Prostate gland (tissue), 2 donors: ENCODE measurements around the gene CHEK1. TPM values are rescaled to one million over a fixed set of nuclear protein-coding genes. Genes with fewer than 3 reads are reported as not detected.

Source experiments
- DNase-seq: peaks from one replicate; pipeline ENCODE4 v3.0.0-alpha.2; 2019; ENCODE audit warnings: low spot score
- H3K27ac ChIP-seq, 2 donors: fragments of 200-600 bp; sonication (generic); 2 replicates each; pipeline ENCODE4 v1.5.1; 2017 to 2019
- H3K27me3 ChIP-seq: fragments of 200-600 bp; sonication (generic); replicated peaks from 2 replicates; pipeline ENCODE4 v1.5.1; 2019; ENCODE audit not compliant: insufficient read depth
- H3K36me3 ChIP-seq, 2 donors: fragments of 200-600 bp; sonication (generic); 1 replicate in 1 of 2; 2 replicates in 1 of 2; pipeline versions ENCODE4 v1.5.1 to v1.8.1; 2017 to 2019
- H3K4me1 ChIP-seq: fragments of 200-600 bp; sonication (generic); replicated peaks from 2 replicates; pipeline ENCODE4 v1.5.1; 2019
- H3K4me3 ChIP-seq, 2 donors: fragments of 200-600 bp; sonication (generic); 2 replicates each; pipeline ENCODE4 v1.5.1; 2017 to 2019
- H3K9me3 ChIP-seq: fragments of 200-600 bp; sonication (generic); 2 replicates; pipeline ENCODE4 v1.5.1; 2017
- CTCF ChIP-seq, 4 experiments: fragments of 200-600 bp in 2 of 4; fragments of 450-650 bp in 2 of 4; sonication (generic) in 2 of 4; IDR thresholded peaks; 1 replicate in 3 of 4; 2 replicates in 1 of 4; pipeline ENCODE4 v1.5.1; 2016 to 2019; ENCODE audit warnings: antibody characterized with exemption in 4 of 4, mild to moderate bottlenecking in 2 of 4, moderate library complexity in 2 of 4
- POLR2A ChIP-seq: fragments of 450-650 bp; IDR thresholded peaks from one replicate; pipeline ENCODE4 v1.6.1; 2016; ENCODE audit warnings: antibody characterized with exemption, mild to moderate bottlenecking
- POLR2AphosphoS5 ChIP-seq: sonication (generic); formaldehyde crosslinking; IDR thresholded peaks from one replicate; pipeline ENCODE4 v1.6.1; 2017; ENCODE audit warnings: antibody characterized with exemption
- WGBS: methylation state at CpG from one replicate; pipeline ENCODE4 v1.1.5; 2018; 5-methylcytosine and 5-hydroxymethylcytosine counted together
- intact Hi-C: fragments of 100-400 bp; cut with DNase I; formaldehyde crosslinking; loops from one replicate; pipeline ENCODE4 v1.14.2; 2022
- total RNA-seq, 2 donors: library from RNA; depleted of rRNA; stranded (reverse); fragments of >200 nt; gene quantifications; one replicate each; pipeline ENCODE4 v1.1.0, GENCODE V29; 2016

The CHEK1 gene
- total RNA-seq, 2 donors from 2014 or later = 3.2 to 20.3 TPM

- Histone ChIP-seq H3K4me1 (no peaks in the 10 kb centered on the region), H3K9me3 (no peaks in the 10 kb centered on the region), H3K27me3 (no peaks in the 10 kb centered on the region), H3K4me3 (no peak overlapping the region), H3K27ac (no peak overlapping the region), H3K36me3 (no peaks in the 10 kb centered on the region)
- no peak for DNase-seq
- intact Hi-C loops = no loop called here
- no peak for TF ChIP-seq POLR2AphosphoS5
- no peak for TF ChIP-seq CTCF (IDR thresholded peaks at IDR 0.05)
- TF ChIP-seq POLR2A = no peak
- 72% methylated on average over 2 of the region's 2 CpGs for WGBS
Measured at GRCh38 chr11:125662689-125663088, 37.7 kb downstream of the CHEK1 start.

- Histone ChIP-seq H3K4me1 (no peaks in the 10 kb centered on the region), H3K27ac (no peak overlapping the region), H3K9me3 (no peaks in the 10 kb centered on the region), H3K27me3 (no peaks in the 10 kb centered on the region), H3K4me3 (no peak overlapping the region), H3K36me3 (no peaks in the 10 kb centered on the region)
- no peak for DNase-seq
- intact Hi-C loops = no loop called here
- WGBS = 97% methylated on average over 3 of the region's 3 CpGs
- TF ChIP-seq POLR2A = no peak
- TF ChIP-seq POLR2AphosphoS5 = no peak
- no peak for TF ChIP-seq CTCF (IDR thresholded peaks at IDR 0.05)
Measured at GRCh38 chr11:125663910-125664309, 38.9 kb downstream of the CHEK1 start.

DNA sequence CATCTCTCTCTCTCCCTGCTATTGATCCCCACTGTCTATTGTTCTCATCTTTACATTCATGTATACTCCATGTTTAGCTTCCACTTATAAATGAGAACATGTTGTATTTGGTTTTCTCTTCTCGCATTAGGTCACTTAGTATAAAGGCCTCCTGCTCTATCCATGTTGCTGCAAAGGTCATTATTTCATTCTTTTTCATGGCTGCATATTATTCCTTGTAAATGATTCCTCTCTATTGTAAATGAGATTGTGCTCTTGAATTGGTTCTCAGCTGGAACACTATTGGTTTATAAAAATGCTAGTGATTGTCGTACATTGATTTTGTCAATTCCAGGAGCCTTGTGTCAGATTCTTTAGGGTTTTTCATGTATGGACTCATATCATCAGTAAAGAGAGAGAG, 42.2 kb downstream of the CHEK1 start:
- no peak for DNase-seq
- Histone ChIP-seq H3K27me3 (no peaks in the 10 kb centered on the region), H3K36me3 (no peaks in the 10 kb centered on the region), H3K27ac (no peak overlapping the region), H3K9me3 (no peaks in the 10 kb centered on the region), H3K4me1 (no peaks in the 10 kb centered on the region), H3K4me3 (no peak overlapping the region)
- intact Hi-C loops = no loop called here
- WGBS = 100% methylated on average over 2 of the region's 2 CpGs
- TF ChIP-seq CTCF (IDR thresholded peaks at IDR 0.05) = no peak
- TF ChIP-seq POLR2A = no peak
- no peak for TF ChIP-seq POLR2AphosphoS5

GRCh38 chr11:125670172-125670571, 45.2 kb downstream of the CHEK1 start:
- no peak for TF ChIP-seq CTCF (IDR thresholded peaks at IDR 0.05)
- TF ChIP-seq POLR2A = no peak
- no peak for TF ChIP-seq POLR2AphosphoS5
- DNase-seq = no peak
- Histone ChIP-seq H3K9me3 (no peaks in the 10 kb centered on the region), H3K27ac (no peak overlapping the region), H3K27me3 (no peaks in the 10 kb centered on the region), H3K4me3 (no peak overlapping the region), H3K36me3 (no peaks in the 10 kb centered on the region), H3K4me1 (no peaks in the 10 kb centered on the region)
- intact Hi-C loops = no loop called here
- 89% methylated on average over 1 of the region's 1 CpG for WGBS

DNA sequence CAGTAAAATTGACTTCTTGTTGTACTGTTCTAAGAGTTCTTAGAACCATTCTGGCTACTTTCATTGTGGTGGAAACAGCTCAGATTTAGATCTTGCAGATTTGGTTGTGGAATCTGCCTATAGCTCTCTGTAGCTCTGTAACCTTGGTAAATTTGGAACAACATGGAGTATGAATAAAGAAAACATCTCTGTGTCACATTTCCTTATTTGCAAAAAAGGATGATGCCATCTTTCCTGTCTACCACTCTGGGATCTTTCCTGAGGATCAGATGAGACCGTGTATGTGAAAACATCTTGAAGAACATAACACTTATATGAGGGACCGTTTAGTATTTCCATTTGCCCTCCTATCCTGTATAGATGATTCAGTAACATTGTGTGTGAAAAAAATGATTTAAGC, 46.6 kb downstream of the CHEK1 start:
- 97% methylated on average over 2 of the region's 2 CpGs for WGBS
- Histone ChIP-seq H3K27me3 (no peaks in the 10 kb centered on the region), H3K36me3 (no peaks in the 10 kb centered on the region), H3K9me3 (no peaks in the 10 kb centered on the region), H3K4me3 (no peak overlapping the region), H3K27ac (no peak overlapping the region), H3K4me1 (no peaks in the 10 kb centered on the region)
- intact Hi-C loops = no loop called here
- DNase-seq = no peak
- no peak for TF ChIP-seq POLR2A
- no peak for TF ChIP-seq CTCF (IDR thresholded peaks at IDR 0.05)
- no peak for TF ChIP-seq POLR2AphosphoS5
